ENCODE results near the gene GPR161. TPM values are rescaled to one million over a fixed set of nuclear protein-coding genes. Genes with fewer than 3 reads are reported as not detected.
"Not testable (repeated sequence)": the region's sequence is repeated elsewhere in the genome, so short reads cannot be mapped to it uniquely, and the experiment has no call there.

Gene GPR161
- total and polyA plus RNA-seq, 2 of the 13 experiments (the other 11 are each of a cell fraction or from before 2014, with no cell fraction given) = 0.13 to 0.35 TPM

DNA sequence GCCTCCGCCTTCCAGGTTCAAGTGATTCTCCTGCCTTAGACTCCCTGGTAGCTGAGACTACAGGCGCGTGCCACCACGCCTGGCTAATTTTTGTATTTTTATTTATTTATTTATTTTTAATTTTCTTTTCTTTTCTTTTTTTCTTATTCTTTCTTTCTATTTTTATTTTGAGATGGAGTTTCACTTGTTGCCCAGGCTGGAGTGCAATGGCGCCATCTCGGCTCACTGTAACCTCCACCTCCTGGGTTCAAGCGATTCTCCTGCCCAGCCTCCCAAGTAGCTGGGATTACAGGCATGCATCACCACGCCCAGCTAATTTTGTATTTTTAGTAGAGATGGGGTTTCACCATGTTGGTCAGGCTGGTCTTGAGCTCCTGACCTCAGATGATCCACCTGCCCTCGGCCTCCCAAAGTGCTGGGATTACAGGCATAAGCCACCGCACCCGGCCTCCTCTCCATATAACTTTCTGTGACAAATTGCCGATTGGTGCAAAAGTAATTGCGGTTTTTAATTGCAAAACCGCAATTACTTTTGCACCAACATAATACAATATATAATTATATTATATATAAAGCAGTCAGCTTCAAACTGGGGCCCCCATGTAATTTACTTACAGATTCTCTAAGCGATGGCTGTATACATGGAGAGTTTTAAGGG lies 44.5 kb upstream of the GPR161 start:
- H3K79me2 ChIP-seq (ENCODE audit: insufficient read depth, low read length); H3K27me3 ChIP-seq (ENCODE audit: control insufficient read depth in 1 of 2, insufficient read depth in 2 of 2, low read length in 2 of 2); in situ Hi-C loops (cut with HindIII; ENCODE audit: extremely low pct_ligation_motif_present, low pct_unique_long_range_greater_than_20kb); H3K4me3 ChIP-seq (replicated peaks in 1 of 3; ENCODE audit: insufficient read depth in 1 of 3, low read depth in 2 of 3, low read length in 3 of 3); H2AFZ ChIP-seq (ENCODE audit: low read length); CTCF ChIA-PET (ENCODE audit: low intra/inter-chr PET ratio, low total read pairs); H3K9me3 ChIP-seq (ENCODE audit: low read length); H3K4me2 ChIP-seq (ENCODE audit: low read depth, low read length); H4K20me1 ChIP-seq (ENCODE audit: insufficient read depth, low read length); POLR2A ChIA-PET; BruUV-seq (replicated peaks); H3K9ac ChIP-seq (ENCODE audit: insufficient read depth, low read depth, low read length); DNase-seq (ENCODE audit: low spot score); ATAC-seq; H3K27ac ChIP-seq (ENCODE audit: extremely low read length, insufficient read depth, low read length); intact Hi-C loops (cut with micrococcal nuclease; ENCODE audit: unreplicated experiment); H3K36me3 ChIP-seq (replicated peaks in 1 of 2; ENCODE audit: control insufficient read depth in 1 of 2, insufficient read depth in 2 of 2, low read length in 2 of 2); FAIRE-seq: not testable (repeated sequence)
- peaks cover 11% of the 10 kb centered on the region for H3K4me1 ChIP-seq (ENCODE audit: insufficient read depth, low read length)
- WGBS (ENCODE audit: low lambda C conversion rate) = 94% methylated on average over 15 of the region's 15 CpGs

DNA sequence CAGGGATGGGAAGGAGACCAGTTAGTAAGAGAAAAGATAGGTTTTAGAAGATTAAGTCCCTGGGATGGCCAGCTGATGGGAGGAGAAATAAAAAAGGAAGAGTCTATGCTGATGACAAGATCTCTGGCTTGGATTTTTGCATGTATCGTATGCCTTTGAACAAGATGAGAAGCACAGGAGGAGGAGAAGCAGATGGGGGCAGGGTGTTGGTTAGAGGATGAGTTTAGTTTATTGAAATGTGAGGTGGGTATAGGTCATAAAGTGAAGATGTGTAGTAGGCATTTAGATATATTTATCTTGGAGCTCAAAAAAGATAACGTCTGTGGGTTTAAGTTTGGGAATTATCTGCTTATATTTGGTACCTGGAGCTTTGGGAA lies 43.4 kb upstream of the GPR161 start:
- Histone ChIP-seq H3K36me3 (replicated peaks in 1 of 2; ENCODE audit: control insufficient read depth in 1 of 2, insufficient read depth in 2 of 2, low read length in 2 of 2) (no peaks in the 10 kb centered on the region), H3K4me3 (replicated peaks in 1 of 3; ENCODE audit: insufficient read depth in 1 of 3, low read depth in 2 of 3, low read length in 3 of 3) (peak overlapping the region; percentile 76 to 85 (median 83)), H3K79me2 (ENCODE audit: insufficient read depth, low read length) (peaks cover 8% of the 10 kb centered on the region), H3K4me1 (ENCODE audit: insufficient read depth, low read length) (peaks cover 11% of the 10 kb centered on the region), H3K4me2 (ENCODE audit: low read depth, low read length) (peak overlapping the region; percentile 80), H4K20me1 (ENCODE audit: insufficient read depth, low read length) (no peaks in the 10 kb centered on the region), H3K9ac (ENCODE audit: insufficient read depth, low read depth, low read length) (peak overlapping the region; percentile 78; the same call in 1 of the 2 replicates), H3K9me3 (ENCODE audit: low read length) (no peaks in the 10 kb centered on the region), H2AFZ (ENCODE audit: low read length) (peak overlapping the region; percentile 57), H3K27me3 (ENCODE audit: control insufficient read depth in 1 of 2, insufficient read depth in 2 of 2, low read length in 2 of 2) (no peaks in the 10 kb centered on the region; a peak in 1 of 5 replicates), H3K27ac (ENCODE audit: extremely low read length, insufficient read depth, low read length) (peak overlapping the region; percentile 68)
- 11% methylated on average over 2 of the region's 2 CpGs for WGBS (ENCODE audit: low lambda C conversion rate)
- CTCF ChIA-PET (ENCODE audit: low intra/inter-chr PET ratio, low total read pairs) = no interaction called here
- BruUV-seq (replicated peaks) = no TSS peak
- no peak for FAIRE-seq
- ATAC-seq = no peak
- POLR2A ChIA-PET = no interaction called here
- in situ Hi-C loops (cut with HindIII; ENCODE audit: extremely low pct_ligation_motif_present, low pct_unique_long_range_greater_than_20kb) (no loop called here), intact Hi-C loops (cut with micrococcal nuclease; ENCODE audit: unreplicated experiment) (no loop called here)
- DNase-seq (ENCODE audit: low spot score) = no peak
- TF ChIP-seq ZBTB21 (CRISPR knock-in tag; IDR thresholded peaks at IDR 0.05) (no peak), ZNF777 (CRISPR knock-in tag; IDR thresholded peaks at IDR 0.05) (no peak), ZNF468 (CRISPR knock-in tag; IDR thresholded peaks at IDR 0.05) (no peak), ZIK1 (CRISPR knock-in tag; IDR thresholded peaks at IDR 0.05; ENCODE audit: borderline replicate concordance, low read depth) (no peak), IRX3 (CRISPR knock-in tag; IDR thresholded peaks at IDR 0.05; ENCODE audit: borderline replicate concordance, low read depth) (no peak)
- TF ChIP-seq, protein P1, sequence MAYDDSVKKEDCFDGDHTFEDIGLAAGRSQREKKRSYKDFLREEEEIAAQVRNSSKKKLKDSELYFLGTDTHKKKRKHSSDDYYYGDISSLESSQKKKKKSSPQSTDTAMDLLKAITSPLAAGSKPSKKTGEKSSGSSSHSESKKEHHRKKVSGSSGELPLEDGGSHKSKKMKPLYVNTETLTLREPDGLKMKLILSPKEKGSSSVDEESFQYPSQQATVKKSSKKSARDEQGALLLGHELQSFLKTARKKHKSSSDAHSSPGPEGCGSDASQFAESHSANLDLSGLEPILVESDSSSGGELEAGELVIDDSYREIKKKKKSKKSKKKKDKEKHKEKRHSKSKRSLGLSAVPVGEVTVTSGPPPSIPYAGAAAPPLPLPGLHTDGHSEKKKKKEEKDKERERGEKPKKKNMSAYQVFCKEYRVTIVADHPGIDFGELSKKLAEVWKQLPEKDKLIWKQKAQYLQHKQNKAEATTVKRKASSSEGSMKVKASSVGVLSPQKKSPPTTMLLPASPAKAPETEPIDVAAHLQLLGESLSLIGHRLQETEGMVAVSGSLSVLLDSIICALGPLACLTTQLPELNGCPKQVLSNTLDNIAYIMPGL (CRISPR knock-in tag; IDR thresholded peaks at IDR 0.05; ENCODE audit: borderline replicate concordance in 1 of 2, low read depth in 1 of 2) = no peak
- TF ChIP-seq, protein P2, sequence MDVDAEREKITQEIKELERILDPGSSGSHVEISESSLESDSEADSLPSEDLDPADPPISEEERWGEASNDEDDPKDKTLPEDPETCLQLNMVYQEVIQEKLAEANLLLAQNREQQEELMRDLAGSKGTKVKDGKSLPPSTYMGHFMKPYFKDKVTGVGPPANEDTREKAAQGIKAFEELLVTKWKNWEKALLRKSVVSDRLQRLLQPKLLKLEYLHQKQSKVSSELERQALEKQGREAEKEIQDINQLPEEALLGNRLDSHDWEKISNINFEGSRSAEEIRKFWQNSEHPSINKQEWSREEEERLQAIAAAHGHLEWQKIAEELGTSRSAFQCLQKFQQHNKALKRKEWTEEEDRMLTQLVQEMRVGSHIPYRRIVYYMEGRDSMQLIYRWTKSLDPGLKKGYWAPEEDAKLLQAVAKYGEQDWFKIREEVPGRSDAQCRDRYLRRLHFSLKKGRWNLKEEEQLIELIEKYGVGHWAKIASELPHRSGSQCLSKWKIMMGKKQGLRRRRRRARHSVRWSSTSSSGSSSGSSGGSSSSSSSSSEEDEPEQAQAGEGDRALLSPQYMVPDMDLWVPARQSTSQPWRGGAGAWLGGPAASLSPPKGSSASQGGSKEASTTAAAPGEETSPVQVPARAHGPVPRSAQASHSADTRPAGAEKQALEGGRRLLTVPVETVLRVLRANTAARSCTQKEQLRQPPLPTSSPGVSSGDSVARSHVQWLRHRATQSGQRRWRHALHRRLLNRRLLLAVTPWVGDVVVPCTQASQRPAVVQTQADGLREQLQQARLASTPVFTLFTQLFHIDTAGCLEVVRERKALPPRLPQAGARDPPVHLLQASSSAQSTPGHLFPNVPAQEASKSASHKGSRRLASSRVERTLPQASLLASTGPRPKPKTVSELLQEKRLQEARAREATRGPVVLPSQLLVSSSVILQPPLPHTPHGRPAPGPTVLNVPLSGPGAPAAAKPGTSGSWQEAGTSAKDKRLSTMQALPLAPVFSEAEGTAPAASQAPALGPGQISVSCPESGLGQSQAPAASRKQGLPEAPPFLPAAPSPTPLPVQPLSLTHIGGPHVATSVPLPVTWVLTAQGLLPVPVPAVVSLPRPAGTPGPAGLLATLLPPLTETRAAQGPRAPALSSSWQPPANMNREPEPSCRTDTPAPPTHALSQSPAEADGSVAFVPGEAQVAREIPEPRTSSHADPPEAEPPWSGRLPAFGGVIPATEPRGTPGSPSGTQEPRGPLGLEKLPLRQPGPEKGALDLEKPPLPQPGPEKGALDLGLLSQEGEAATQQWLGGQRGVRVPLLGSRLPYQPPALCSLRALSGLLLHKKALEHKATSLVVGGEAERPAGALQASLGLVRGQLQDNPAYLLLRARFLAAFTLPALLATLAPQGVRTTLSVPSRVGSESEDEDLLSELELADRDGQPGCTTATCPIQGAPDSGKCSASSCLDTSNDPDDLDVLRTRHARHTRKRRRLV (CRISPR knock-in tag; IDR thresholded peaks at IDR 0.05) = no peak
- TF ChIP-seq, protein P3, sequence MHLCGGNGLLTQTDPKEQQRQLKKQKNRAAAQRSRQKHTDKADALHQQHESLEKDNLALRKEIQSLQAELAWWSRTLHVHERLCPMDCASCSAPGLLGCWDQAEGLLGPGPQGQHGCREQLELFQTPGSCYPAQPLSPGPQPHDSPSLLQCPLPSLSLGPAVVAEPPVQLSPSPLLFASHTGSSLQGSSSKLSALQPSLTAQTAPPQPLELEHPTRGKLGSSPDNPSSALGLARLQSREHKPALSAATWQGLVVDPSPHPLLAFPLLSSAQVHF (CRISPR knock-in tag; IDR thresholded peaks at IDR 0.05) = no peak
